Activated naive CD8-positive, alpha-beta T cell (primary cell): ENCODE data around the gene ITPK1.

Source experiments
- H3K27ac Mint-ChIP-seq: one replicate; pipeline ENCODE4 v1.8.0; 2021; ENCODE audit warnings: mixed read lengths
- H3K27me3 Mint-ChIP-seq: one replicate; pipeline ENCODE4 v1.8.0; 2021; ENCODE audit warnings: mixed read lengths
- H3K36me3 Mint-ChIP-seq: one replicate; pipeline ENCODE4 v1.8.0; 2021; ENCODE audit warnings: mixed read lengths
- H3K4me1 Mint-ChIP-seq: one replicate; pipeline ENCODE4 v1.8.0; 2021; ENCODE audit warnings: low read depth, mixed read lengths
- H3K4me3 Mint-ChIP-seq: one replicate; pipeline ENCODE4 v1.8.0; 2021; ENCODE audit warnings: mild to moderate bottlenecking, mixed read lengths
- H3K9me3 Mint-ChIP-seq: one replicate; pipeline ENCODE4 v1.8.0; 2021; ENCODE audit warnings: low read depth, mixed read lengths

The ITPK1 gene

GRCh38 chr14:93102141-93102540 lies 13.6 kb downstream of the ITPK1 start:
- no peaks in the 10 kb centered on the region for H3K36me3 Mint-ChIP-seq
- peaks cover 42% of the 10 kb centered on the region for H3K4me1 Mint-ChIP-seq
- peak overlapping the region; percentile 10 for H3K4me3 Mint-ChIP-seq
- H3K27ac Mint-ChIP-seq = no peak overlapping the region
- no peaks in the 10 kb centered on the region for H3K27me3 Mint-ChIP-seq
- no peaks in the 10 kb centered on the region for H3K9me3 Mint-ChIP-seq

- Mint-ChIP-seq H3K27ac (no peak overlapping the region), H3K4me3 (no peak overlapping the region), H3K4me1 (peaks cover 39% of the 10 kb centered on the region), H3K27me3 (no peaks in the 10 kb centered on the region), H3K9me3 (no peaks in the 10 kb centered on the region), H3K36me3 (no peaks in the 10 kb centered on the region)
Measured at GRCh38 chr14:93101181-93101580, 14.5 kb downstream of the ITPK1 start.

- Mint-ChIP-seq H3K36me3 (no peaks in the 10 kb centered on the region), H3K27ac (peak overlapping the region; percentile 41), H3K4me3 (no peak overlapping the region), H3K9me3 (no peaks in the 10 kb centered on the region), H3K27me3 (no peaks in the 10 kb centered on the region), H3K4me1 (peaks cover 40% of the 10 kb centered on the region)
Measured at GRCh38 chr14:93100570-93100969, 15.2 kb downstream of the ITPK1 start.

GRCh38 chr14:93100100-93100499 lies 15.6 kb downstream of the ITPK1 start:
- Mint-ChIP-seq H3K4me1 (peaks cover 42% of the 10 kb centered on the region), H3K27ac (no peak overlapping the region)

GRCh38 chr14:93099643-93100042 lies 16.1 kb downstream of the ITPK1 start:
- Mint-ChIP-seq H3K9me3 (no peaks in the 10 kb centered on the region), H3K36me3 (no peaks in the 10 kb centered on the region), H3K27ac (no peak overlapping the region), H3K4me1 (peaks cover 43% of the 10 kb centered on the region), H3K4me3 (no peak overlapping the region), H3K27me3 (no peaks in the 10 kb centered on the region)

More at GRCh38 chr14:93100100-93100499, 15.6 kb downstream of the ITPK1 start:
- no peaks in the 10 kb centered on the region for H3K9me3 Mint-ChIP-seq
- no peaks in the 10 kb centered on the region for H3K36me3 Mint-ChIP-seq
- no peak overlapping the region for H3K4me3 Mint-ChIP-seq
- no peaks in the 10 kb centered on the region for H3K27me3 Mint-ChIP-seq

- H3K4me1 Mint-ChIP-seq = peaks cover 42% of the 10 kb centered on the region
- no peak overlapping the region for H3K27ac Mint-ChIP-seq
- H3K27me3 Mint-ChIP-seq = no peaks in the 10 kb centered on the region
- H3K4me3 Mint-ChIP-seq = no peak overlapping the region
- no peaks in the 10 kb centered on the region for H3K9me3 Mint-ChIP-seq
- no peaks in the 10 kb centered on the region for H3K36me3 Mint-ChIP-seq
Measured at GRCh38 chr14:93099196-93099595, 16.5 kb downstream of the ITPK1 start.

- Mint-ChIP-seq H3K27me3 (no peaks in the 10 kb centered on the region), H3K4me1 (peaks cover 33% of the 10 kb centered on the region), H3K36me3 (no peaks in the 10 kb centered on the region)
Measured at GRCh38 chr14:93096691-93097322, 18.9 kb downstream of the ITPK1 start.

GRCh38 chr14:93095742-93096510 lies 19.8 kb downstream of the ITPK1 start:
- Mint-ChIP-seq H3K27ac (no peak overlapping the region), H3K4me1 (peaks cover 34% of the 10 kb centered on the region), H3K27me3 (no peaks in the 10 kb centered on the region), H3K36me3 (no peaks in the 10 kb centered on the region), H3K9me3 (no peaks in the 10 kb centered on the region), H3K4me3 (no peak overlapping the region)

More at GRCh38 chr14:93096691-93097322, 18.9 kb downstream of the ITPK1 start:
- no peaks in the 10 kb centered on the region for H3K9me3 Mint-ChIP-seq
- no peak overlapping the region for H3K4me3 Mint-ChIP-seq
- H3K27ac Mint-ChIP-seq = no peak overlapping the region

- H3K27me3 Mint-ChIP-seq = no peaks in the 10 kb centered on the region
- no peak overlapping the region for H3K4me3 Mint-ChIP-seq
- no peaks in the 10 kb centered on the region for H3K9me3 Mint-ChIP-seq
- no peaks in the 10 kb centered on the region for H3K36me3 Mint-ChIP-seq
- H3K4me1 Mint-ChIP-seq = peaks cover 43% of the 10 kb centered on the region
- no peak overlapping the region for H3K27ac Mint-ChIP-seq
Measured at GRCh38 chr14:93094121-93094918, 21.4 kb downstream of the ITPK1 start.

- H3K4me3 Mint-ChIP-seq = no peak overlapping the region
- H3K27ac Mint-ChIP-seq = no peak overlapping the region
- no peaks in the 10 kb centered on the region for H3K27me3 Mint-ChIP-seq
- no peaks in the 10 kb centered on the region for H3K36me3 Mint-ChIP-seq
- H3K9me3 Mint-ChIP-seq = no peaks in the 10 kb centered on the region
- H3K4me1 Mint-ChIP-seq = peaks cover 47% of the 10 kb centered on the region
Measured at GRCh38 chr14:93092606-93093556, 22.8 kb downstream of the ITPK1 start.

- no peaks in the 10 kb centered on the region for H3K36me3 Mint-ChIP-seq
- no peaks in the 10 kb centered on the region for H3K27me3 Mint-ChIP-seq
- H3K4me1 Mint-ChIP-seq = peaks cover 58% of the 10 kb centered on the region
Measured at GRCh38 chr14:93091666-93092065, 24.1 kb downstream of the ITPK1 start.

GRCh38 chr14:93090826-93091555 lies 24.7 kb downstream of the ITPK1 start:
- no peaks in the 10 kb centered on the region for H3K9me3 Mint-ChIP-seq

More at GRCh38 chr14:93091666-93092065, 24.1 kb downstream of the ITPK1 start:
- Mint-ChIP-seq H3K4me3 (no peak overlapping the region), H3K27ac (peak overlapping the region; percentile 54), H3K9me3 (no peaks in the 10 kb centered on the region)

GRCh38 chr14:93089521-93090269 lies 26.0 kb downstream of the ITPK1 start:
- Mint-ChIP-seq H3K36me3 (no peaks in the 10 kb centered on the region), H3K4me1 (peaks cover 65% of the 10 kb centered on the region), H3K27ac (no peak overlapping the region), H3K27me3 (no peaks in the 10 kb centered on the region), H3K9me3 (no peaks in the 10 kb centered on the region), H3K4me3 (no peak overlapping the region)

More at GRCh38 chr14:93090826-93091555, 24.7 kb downstream of the ITPK1 start:
- H3K27ac Mint-ChIP-seq = peak overlapping the region; percentile 54
- H3K4me3 Mint-ChIP-seq = no peak overlapping the region
- H3K36me3 Mint-ChIP-seq = no peaks in the 10 kb centered on the region
- H3K27me3 Mint-ChIP-seq = no peaks in the 10 kb centered on the region
- H3K4me1 Mint-ChIP-seq = peaks cover 60% of the 10 kb centered on the region
